HUDEP-2 (cell line): ENCODE measurements around the gene KAZN.

Source experiments
- DNase-seq, 76 experiments: peaks; one replicate each; lab custom pipeline; 2025; ENCODE audit not compliant: unreplicated experiment in 76 of 76; lab: John Stamatoyannopoulos, UW

KAZN gene

GRCh38 chr1:14583788-14584187 lies 14.7 kb upstream of the KAZN start:
- no peak for DNase-seq

- no peak for DNase-seq
These were observed 12.8 kb upstream of the KAZN start for GRCh38 chr1:14585728-14586127.

- DNase-seq, result no peak
These were observed 7.9 kb upstream of the KAZN start for GRCh38 chr1:14590411-14591180.

GRCh38 chr1:14591600-14591999 lies 6.9 kb upstream of the KAZN start:
- DNase-seq, result no peak

- DNase-seq, result no peak
These were observed 6.4 kb upstream of the KAZN start for GRCh38 chr1:14592004-14592631.

- DNase-seq, result no peak
These were observed 5.2 kb upstream of the KAZN start for GRCh38 chr1:14593302-14593701.

- no peak for DNase-seq
These were observed 4.4 kb upstream of the KAZN start for GRCh38 chr1:14594045-14594444.

GRCh38 chr1:14596591-14596990 lies 1.9 kb upstream of the KAZN start:
- no peak for DNase-seq

- DNase-seq, result no peak
These were observed 1.0 kb upstream of the KAZN start for GRCh38 chr1:14597343-14598006.

GRCh38 chr1:14598007-14598497 lies 433 bp upstream of the KAZN start:
- DNase-seq, result no peak

- DNase-seq, result no peak
These were observed 802 bp downstream of the KAZN start for GRCh38 chr1:14599183-14599791.

- DNase-seq, result no peak
These were observed 1.3 kb downstream of the KAZN start for GRCh38 chr1:14599800-14600199.

GRCh38 chr1:14600405-14601112 lies 2.1 kb downstream of the KAZN start:
- no peak for DNase-seq

- DNase-seq, result no peak
These were observed 3.7 kb downstream of the KAZN start for GRCh38 chr1:14602136-14602535.

GRCh38 chr1:14603645-14604044 lies 5.2 kb downstream of the KAZN start:
- DNase-seq, result no peak

- no peak for DNase-seq
These were observed 5.9 kb downstream of the KAZN start for GRCh38 chr1:14604414-14604813.

GRCh38 chr1:14605945-14606344 lies 7.5 kb downstream of the KAZN start:
- no peak for DNase-seq

- DNase-seq, result no peak
These were observed 8.1 kb downstream of the KAZN start for GRCh38 chr1:14606632-14607031.

- DNase-seq, result no peak
These were observed 8.8 kb downstream of the KAZN start for GRCh38 chr1:14607295-14607694.

GRCh38 chr1:14608308-14608707 lies 9.8 kb downstream of the KAZN start:
- no peak for DNase-seq

GRCh38 chr1:14610761-14611160 lies 12.3 kb downstream of the KAZN start:
- no peak for DNase-seq
